ENCODE data around the gene SDC3.
"Not testable (repeated sequence)": the region's sequence is repeated elsewhere in the genome, so short reads cannot be mapped to it uniquely, and the experiment has no call there.

SDC3 gene

GRCh38 chr1:30871276-30871871 is 37.2 kb downstream of the SDC3 start:
- in situ Hi-C loops (cut with MboI; ENCODE audit: low pct_unique_long_range_greater_than_20kb, low sequenced_read_pairs, unreplicated experiment) = no loop called here
- DNase-seq (ENCODE audit: low spot score) = no peak
- no peak for TF ChIP-seq CTCF (IDR thresholded peaks at IDR 0.05; ENCODE audit: extremely low read depth, insufficient read depth, missing control alignments)

GRCh38 chr1:30870656-30871055 is 37.9 kb downstream of the SDC3 start:
- in situ Hi-C loops (cut with MboI; ENCODE audit: low pct_unique_long_range_greater_than_20kb, low sequenced_read_pairs, unreplicated experiment) = no loop called here
- TF ChIP-seq CTCF (IDR thresholded peaks at IDR 0.05; ENCODE audit: extremely low read depth, insufficient read depth, missing control alignments) = no peak
- DNase-seq (ENCODE audit: low spot score) = no peak

GRCh38 chr1:30870035-30870434 is 38.5 kb downstream of the SDC3 start:
- TF ChIP-seq CTCF (IDR thresholded peaks at IDR 0.05; ENCODE audit: extremely low read depth, insufficient read depth, missing control alignments) = no peak
- in situ Hi-C loops (cut with MboI; ENCODE audit: low pct_unique_long_range_greater_than_20kb, low sequenced_read_pairs, unreplicated experiment) = no loop called here
- DNase-seq (ENCODE audit: low spot score) = no peak

- in situ Hi-C loops (cut with MboI; ENCODE audit: low pct_unique_long_range_greater_than_20kb, low sequenced_read_pairs, unreplicated experiment) = no loop called here
- peak; percentile 55 for DNase-seq (ENCODE audit: low spot score)
- no peak for TF ChIP-seq CTCF (IDR thresholded peaks at IDR 0.05; ENCODE audit: extremely low read depth, insufficient read depth, missing control alignments)
Observed at GRCh38 chr1:30868833-30869435, 39.6 kb downstream of the SDC3 start.

GRCh38 chr1:30868057-30868456 is 40.5 kb downstream of the SDC3 start:
- in situ Hi-C loops (cut with MboI; ENCODE audit: low pct_unique_long_range_greater_than_20kb, low sequenced_read_pairs, unreplicated experiment); DNase-seq (ENCODE audit: low spot score): not testable (repeated sequence)

GRCh38 chr1:30867537-30867936 is 41.0 kb downstream of the SDC3 start:
- no peak for TF ChIP-seq CTCF (IDR thresholded peaks at IDR 0.05; ENCODE audit: extremely low read depth, insufficient read depth, missing control alignments)
- DNase-seq (ENCODE audit: low spot score) = no peak
- in situ Hi-C loops (cut with MboI; ENCODE audit: low pct_unique_long_range_greater_than_20kb, low sequenced_read_pairs, unreplicated experiment) = no loop called here

- TF ChIP-seq CTCF (IDR thresholded peaks at IDR 0.05; ENCODE audit: extremely low read depth, insufficient read depth, missing control alignments) = no peak
- in situ Hi-C loops (cut with MboI; ENCODE audit: low pct_unique_long_range_greater_than_20kb, low sequenced_read_pairs, unreplicated experiment) = no loop called here
- DNase-seq (ENCODE audit: low spot score) = no peak
Observed at GRCh38 chr1:30866594-30866993, 42.0 kb downstream of the SDC3 start.
